NCI-H1105 treated with DMSO at 0.1 percent for 48 hours (cell line): ENCODE measurements around the gene MUC12.
"Not testable (repeated sequence)": the region's sequence is repeated elsewhere in the genome, so short reads cannot be mapped to it uniquely, and the experiment has no call there.

Experiments used
- DNase-seq: peaks from one replicate; lab custom pipeline; 2025; lab: John Stamatoyannopoulos, UW

Gene MUC12

GRCh38 chr7:100985033-100985797, 15.8 kb downstream of the MUC12 start:
- not testable (repeated sequence) for DNase-seq

- no peak for DNase-seq
Observed at GRCh38 chr7:100991631-100992030, 22.3 kb downstream of the MUC12 start.

GRCh38 chr7:100992280-100992679, 22.9 kb downstream of the MUC12 start:
- DNase-seq: not testable (repeated sequence)

GRCh38 chr7:100994671-100995070, 25.3 kb downstream of the MUC12 start:
- not testable (repeated sequence) for DNase-seq

GRCh38 chr7:100998530-100998929, 29.2 kb downstream of the MUC12 start:
- DNase-seq: not testable (repeated sequence)

- not testable (repeated sequence) for DNase-seq
Observed at GRCh38 chr7:100999334-100999733, 30.0 kb downstream of the MUC12 start.

- DNase-seq: not testable (repeated sequence)
Observed at GRCh38 chr7:101000025-101000424, 30.7 kb downstream of the MUC12 start.

- DNase-seq: not testable (repeated sequence)
Observed at GRCh38 chr7:101002333-101002732, 33.0 kb downstream of the MUC12 start.

GRCh38 chr7:101007361-101007760, 38.0 kb downstream of the MUC12 start:
- not testable (repeated sequence) for DNase-seq

- DNase-seq: no peak
Observed at GRCh38 chr7:101009629-101010028, 40.3 kb downstream of the MUC12 start.

- DNase-seq: no peak
Observed at GRCh38 chr7:101012931-101013330, 43.6 kb downstream of the MUC12 start.

- no peak for DNase-seq
Observed at GRCh38 chr7:101015626-101016025, 46.3 kb downstream of the MUC12 start.

GRCh38 chr7:101017064-101017777, 47.9 kb downstream of the MUC12 start:
- peak; percentile 37 for DNase-seq

GRCh38 chr7:101018271-101019167, 49.2 kb downstream of the MUC12 start:
- no peak for DNase-seq

- no peak for DNase-seq
Observed at GRCh38 chr7:101020444-101020843, 51.1 kb downstream of the MUC12 start.

GRCh38 chr7:101021703-101022102, 52.3 kb downstream of the MUC12 start:
- no peak for DNase-seq

- no peak for DNase-seq
Observed at GRCh38 chr7:101023839-101024238, 54.5 kb downstream of the MUC12 start.

GRCh38 chr7:101031082-101031481, 61.7 kb downstream of the MUC12 start:
- DNase-seq: peak; percentile 8

GRCh38 chr7:101035941-101036340, 66.6 kb downstream of the MUC12 start:
- no peak for DNase-seq

GRCh38 chr7:101041283-101041682, 71.9 kb downstream of the MUC12 start:
- DNase-seq: not testable (repeated sequence)

- DNase-seq: no peak
Observed at GRCh38 chr7:101058355-101058754, 89.0 kb downstream of the MUC12 start.

- DNase-seq: no peak
Observed at GRCh38 chr7:101059620-101059942, 90.2 kb downstream of the MUC12 start.
